SH-SY5Y (cell line): ENCODE measurements around the gene ZP3.

ENCODE experiments used
- GATA2 ChIP-seq: IDR thresholded peaks from 2 replicates; pipeline ENCODE4 v1.6.1; 2011; ENCODE audit warnings: mild to moderate bottlenecking, low read depth, low read length
- GATA3 ChIP-seq: IDR thresholded peaks from 2 replicates; pipeline ENCODE4 v1.6.1; 2011; ENCODE audit warnings: low read depth, mild to moderate bottlenecking, low read length, moderate library complexity

- TF ChIP-seq GATA2 (no peak), GATA3 (no peak)
These were observed 3.5 kb downstream of the ZP3 start for GRCh38 chr7:76428149-76428823.
